GM12878 (cell line): ENCODE data around the gene PPP1R10.

Source experiments
- ATF2 ChIP-seq: IDR thresholded peaks from 2 replicates; pipeline ENCODE4 v1.6.1; 2012; ENCODE audit warnings: low read length, inconsistent platforms
- ATF3 ChIP-seq: IDR thresholded peaks from 2 replicates; pipeline ENCODE4 v1.6.1; 2011; ENCODE audit warnings: low read depth, mild to moderate bottlenecking, low read length, moderate library complexity, borderline replicate concordance; ENCODE audit errors: extremely low read depth
- CBFB ChIP-seq: IDR thresholded peaks from 2 replicates; pipeline ENCODE4 v1.6.1; 2016; ENCODE audit warnings: antibody characterized with exemption, low read depth
- CTCF ChIP-seq, 3 experiments: IDR thresholded peaks in 2 of 3; conservative IDR thresholded peaks in 1 of 3; 2 replicates each; pipeline ENCODE4 v1.5.1; 2011; ENCODE audit warnings: low read depth in 3 of 3, low read length in 3 of 3, mild to moderate bottlenecking in 3 of 3, control low read depth in 2 of 3, moderate library complexity in 2 of 3, inconsistent platforms in 1 of 3, mixed read lengths in 1 of 3; ENCODE audit not compliant: control insufficient read depth in 2 of 3, insufficient read depth in 1 of 3; ENCODE audit errors: extremely low read depth in 1 of 3
- ESRRA ChIP-seq: IDR thresholded peaks from 2 replicates; pipeline ENCODE4 v1.6.1; 2012; ENCODE audit warnings: mild to moderate bottlenecking, low read length, improper control_type of control experiment
- NFXL1 ChIP-seq: fragments of 450-650 bp; IDR thresholded peaks from 2 replicates; pipeline ENCODE4 v1.6.1; 2017; ENCODE audit warnings: antibody characterized with exemption, mild to moderate bottlenecking, borderline replicate concordance
- NFYB ChIP-seq: IDR thresholded peaks from 2 replicates; pipeline ENCODE4 v1.6.1; 2011; ENCODE audit warnings: low read depth, mild to moderate bottlenecking, low read length, improper control_type of control experiment, moderate library complexity; ENCODE audit not compliant: insufficient read depth
- RB1 ChIP-seq: fragments of 450-650 bp; formaldehyde crosslinking; IDR thresholded peaks from 2 replicates; pipeline ENCODE4 v1.6.1; 2017; ENCODE audit warnings: mild to moderate bottlenecking, borderline replicate concordance
- RFX5 ChIP-seq: IDR thresholded peaks from 2 replicates; pipeline ENCODE4 v1.6.1; 2011; ENCODE audit warnings: low read depth, low read length, improper control_type of control experiment
- SUPT20H ChIP-seq: IDR thresholded peaks from 2 replicates; pipeline ENCODE4 v1.6.1; 2011; ENCODE audit warnings: low read depth, mild to moderate bottlenecking, low read length, moderate library complexity, borderline replicate concordance; ENCODE audit not compliant: control insufficient read depth
- ZBTB33 ChIP-seq: fragments of 450-650 bp; IDR thresholded peaks from 2 replicates; pipeline ENCODE4 v1.6.1; 2017; ENCODE audit warnings: mild to moderate bottlenecking

GRCh38 chr6:30651143-30651542, 34.1 kb upstream of the PPP1R10 start:
- no peak for TF ChIP-seq ZBTB33
- no peak for TF ChIP-seq CTCF (IDR thresholded peaks at IDR 0.05 in 2 of 3, conservative IDR thresholded peaks at IDR 0.05 in 1 of 3; ENCODE audit: control insufficient read depth in 2 of 3, extremely low read depth in 1 of 3, insufficient read depth in 1 of 3, low read depth in 3 of 3, low read length in 3 of 3)
- TF ChIP-seq NFYB, result no peak
- no peak for TF ChIP-seq NFXL1
- TF ChIP-seq RFX5, result no peak
- TF ChIP-seq RB1, result no peak
- no peak for TF ChIP-seq ATF2
- no peak for TF ChIP-seq CBFB
- TF ChIP-seq ESRRA, result no peak
- TF ChIP-seq SUPT20H, result no peak
- TF ChIP-seq ATF3, result no peak
